ENCODE results near the gene ASIC4. TPM values are rescaled to one million over a fixed set of nuclear protein-coding genes. Genes with fewer than 3 reads are reported as not detected.

The ASIC4 gene
- total RNA-seq, 1 donor from 2014 or later = 0.16 TPM

DNA sequence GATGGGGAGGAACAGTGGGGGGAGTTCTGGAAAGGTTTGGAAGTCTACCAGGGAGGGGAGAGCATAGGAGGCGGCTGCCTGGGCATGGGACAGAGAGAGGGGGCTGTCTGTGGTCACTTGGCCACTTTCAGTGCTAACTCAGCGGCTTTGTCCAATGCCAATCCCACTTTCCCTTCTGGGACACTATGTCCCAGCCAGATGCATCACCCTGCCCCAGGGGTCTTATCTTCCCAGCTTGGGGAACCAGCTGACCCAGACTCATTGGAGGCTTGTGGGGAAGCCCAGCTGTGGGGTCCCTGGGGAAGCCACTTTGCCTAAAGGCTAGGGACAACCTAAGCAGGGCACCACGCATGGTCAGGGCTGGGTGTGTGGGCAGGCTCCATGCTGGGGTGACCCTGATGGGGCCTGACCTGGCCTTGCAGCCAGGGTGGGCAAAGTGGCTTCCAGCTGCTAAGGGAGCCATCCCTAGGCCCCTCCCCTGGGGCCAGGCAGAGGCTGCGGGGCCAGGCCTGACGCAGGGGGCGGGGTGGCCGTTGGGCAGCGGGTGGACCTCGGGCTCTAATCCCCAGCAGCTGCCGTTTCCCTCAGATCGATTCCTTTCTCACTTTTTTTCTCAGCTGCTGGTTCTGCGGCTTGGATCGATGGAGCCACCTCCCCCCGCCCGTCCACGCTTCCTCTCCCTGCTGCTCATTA, 1.6 kb upstream of the ASIC4 start:
- intact Hi-C loops (cut with micrococcal nuclease) = no loop called here

DNA sequence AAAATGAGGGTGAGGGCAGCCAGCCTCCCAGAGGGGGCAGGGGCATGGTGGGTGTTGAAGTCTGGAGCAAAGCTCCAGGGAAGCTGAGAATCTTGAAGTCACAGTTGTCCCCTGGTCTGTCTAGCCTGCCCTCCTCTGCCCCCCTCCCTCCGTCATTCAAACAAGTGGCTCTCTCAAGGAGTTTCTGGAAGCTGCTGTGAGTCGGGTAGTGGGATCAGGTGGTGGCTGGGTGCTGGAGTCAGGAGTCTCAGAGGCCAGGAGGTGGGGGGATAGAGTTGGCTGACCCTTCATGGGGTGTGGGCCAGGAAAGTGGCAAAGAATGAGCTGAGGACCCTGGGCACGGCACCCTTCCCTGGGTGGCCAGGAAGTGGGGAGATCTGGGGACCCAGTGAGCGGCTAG, 495 bp upstream of the ASIC4 start:
- intact Hi-C loops (cut with micrococcal nuclease) = no loop called here

DNA sequence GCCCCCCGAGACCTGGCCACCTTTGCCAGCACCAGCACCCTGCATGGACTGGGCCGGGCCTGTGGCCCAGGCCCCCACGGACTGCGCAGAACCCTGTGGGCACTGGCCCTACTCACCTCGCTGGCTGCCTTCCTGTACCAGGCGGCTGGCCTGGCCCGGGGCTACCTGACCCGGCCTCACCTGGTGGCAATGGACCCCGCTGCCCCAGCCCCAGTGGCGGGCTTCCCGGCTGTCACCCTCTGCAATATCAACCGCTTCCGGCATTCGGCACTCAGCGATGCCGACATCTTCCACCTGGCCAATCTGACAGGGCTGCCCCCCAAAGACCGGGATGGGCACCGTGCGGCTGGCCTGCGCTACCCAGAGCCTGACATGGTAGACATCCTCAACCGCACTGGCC, 554 bp downstream of the ASIC4 start:
- intact Hi-C loops (cut with micrococcal nuclease) = no loop called here

DNA sequence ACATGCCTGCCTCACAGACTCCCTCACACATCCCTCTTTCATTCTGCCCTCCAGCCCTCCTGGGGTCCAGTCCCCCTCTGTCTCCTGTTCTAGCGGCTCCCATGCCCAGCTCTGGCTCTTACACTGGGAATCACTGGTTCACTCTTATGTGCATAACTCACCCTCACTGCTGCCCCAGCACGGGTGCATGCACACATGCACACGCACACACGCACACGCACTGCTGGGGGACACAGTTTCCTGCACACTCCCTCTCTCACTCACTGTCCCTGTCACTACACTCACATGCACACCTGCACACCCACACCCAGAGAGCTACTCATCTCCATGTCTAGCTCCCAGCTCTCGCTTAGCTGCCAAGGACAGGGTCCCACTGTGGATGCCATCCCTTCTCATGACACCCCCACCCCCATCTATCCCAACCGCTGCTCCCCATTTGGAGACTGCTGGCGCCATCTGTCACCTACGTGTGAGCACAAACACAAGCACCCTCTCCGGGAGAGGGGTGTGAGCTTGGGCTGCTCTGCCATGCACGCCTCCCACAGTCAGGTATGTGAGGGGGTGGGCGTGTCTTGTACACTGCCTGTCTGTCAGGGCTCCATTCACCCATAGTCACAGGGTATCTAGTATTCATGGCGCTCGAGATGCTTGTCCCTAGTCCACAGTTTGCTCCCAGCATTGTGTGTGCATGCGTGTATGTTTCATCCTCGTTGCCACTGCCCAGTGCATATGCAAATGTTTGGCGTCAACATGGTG, 1.8 kb downstream of the ASIC4 start:
- intact Hi-C loops (cut with micrococcal nuclease) = no loop called here

GRCh38 chr2:219516888-219517287, 2.6 kb downstream of the ASIC4 start:
- intact Hi-C loops (cut with micrococcal nuclease) = no loop called here

- intact Hi-C loops (cut with micrococcal nuclease) = no loop called here
Measured at GRCh38 chr2:219517954-219518778, 3.9 kb downstream of the ASIC4 start.

- intact Hi-C loops (cut with micrococcal nuclease) = no loop called here
Measured at GRCh38 chr2:219519526-219519916, 5.2 kb downstream of the ASIC4 start.

GRCh38 chr2:219520079-219520478, 5.8 kb downstream of the ASIC4 start:
- intact Hi-C loops (cut with micrococcal nuclease) = no loop called here

- intact Hi-C loops (cut with micrococcal nuclease) = no loop called here
Measured at GRCh38 chr2:219521066-219521880, 7.0 kb downstream of the ASIC4 start.

DNA sequence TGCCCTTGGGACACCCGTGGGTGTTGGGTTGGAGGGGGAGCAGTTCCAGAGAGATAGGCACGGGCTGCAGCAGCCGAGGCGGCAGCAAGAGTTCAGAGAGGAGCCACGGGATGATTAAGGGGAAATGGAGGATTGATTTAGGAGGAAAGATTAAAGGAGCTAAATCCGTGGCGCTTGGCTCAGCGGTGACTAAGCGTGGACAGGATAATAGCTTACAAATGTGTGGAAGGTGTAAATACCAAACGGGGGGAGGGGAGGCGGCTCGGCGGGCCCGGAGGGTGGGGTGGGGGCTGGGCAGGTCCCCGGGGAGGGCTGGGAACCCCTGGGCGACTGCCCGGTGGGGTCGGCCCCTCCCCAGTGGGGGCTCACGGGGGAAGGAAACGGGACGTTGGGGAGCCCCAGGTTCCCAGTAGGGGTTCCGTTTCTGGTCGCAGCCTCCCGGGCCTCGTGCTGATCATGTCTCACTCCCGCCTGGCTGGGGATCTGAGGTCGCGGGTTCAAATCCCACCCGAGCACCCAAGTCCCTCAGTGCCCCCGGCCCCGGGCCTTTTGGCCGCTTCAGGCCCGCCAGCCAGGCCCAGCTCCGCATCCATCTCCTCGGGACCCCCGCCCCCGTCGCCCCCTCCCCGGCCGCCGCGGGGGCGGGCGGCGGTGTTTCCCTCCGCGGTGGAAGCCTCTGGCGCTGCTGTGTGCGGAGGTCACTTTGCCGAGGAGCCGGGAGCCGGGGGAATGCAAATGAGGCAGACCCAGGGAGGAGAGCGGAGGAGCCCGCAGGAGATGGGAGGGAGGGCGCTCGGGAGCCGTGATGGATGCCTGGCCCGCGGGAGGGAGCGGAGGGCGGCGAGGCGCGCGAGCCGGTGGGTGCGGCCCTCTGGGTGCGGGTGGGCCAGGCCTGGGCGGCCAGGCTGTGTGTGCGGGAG, 8.1 kb downstream of the ASIC4 start:
- intact Hi-C loops (cut with micrococcal nuclease) = no loop called here

DNA sequence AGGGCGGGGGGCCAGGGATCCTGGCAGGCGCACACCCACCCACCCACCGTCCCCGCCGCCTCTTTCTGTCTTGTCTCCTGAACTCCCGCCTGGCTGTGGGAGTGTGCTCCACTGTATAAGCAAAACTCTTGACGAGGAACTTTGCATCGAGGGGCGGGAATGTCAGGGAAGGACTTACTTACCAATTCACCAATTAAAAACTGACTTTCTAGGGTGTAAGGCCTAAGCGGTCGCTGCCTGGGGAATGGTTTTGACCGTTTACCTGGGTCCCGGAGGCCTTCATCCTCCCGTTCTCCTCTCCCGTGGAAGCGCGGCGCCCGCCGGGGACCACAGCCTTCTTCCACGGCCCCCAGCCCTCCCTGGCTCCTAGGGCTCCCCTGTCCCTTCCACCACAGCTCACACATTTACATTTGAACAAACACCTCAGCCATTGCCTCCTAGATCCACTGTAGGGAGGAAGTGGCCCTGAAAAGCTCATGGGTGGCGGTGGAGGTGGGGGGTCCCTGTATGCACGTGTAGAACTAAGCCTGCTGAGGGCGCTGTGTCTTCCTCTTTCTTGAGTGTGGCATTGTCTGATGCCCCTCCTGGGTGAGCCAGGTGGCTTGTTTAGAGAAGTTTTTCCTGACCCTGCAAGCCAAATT, 8.9 kb downstream of the ASIC4 start:
- intact Hi-C loops (cut with micrococcal nuclease) = no loop called here

GRCh38 chr2:219524817-219525216, 10.5 kb downstream of the ASIC4 start:
- intact Hi-C loops (cut with micrococcal nuclease) = no loop called here

DNA sequence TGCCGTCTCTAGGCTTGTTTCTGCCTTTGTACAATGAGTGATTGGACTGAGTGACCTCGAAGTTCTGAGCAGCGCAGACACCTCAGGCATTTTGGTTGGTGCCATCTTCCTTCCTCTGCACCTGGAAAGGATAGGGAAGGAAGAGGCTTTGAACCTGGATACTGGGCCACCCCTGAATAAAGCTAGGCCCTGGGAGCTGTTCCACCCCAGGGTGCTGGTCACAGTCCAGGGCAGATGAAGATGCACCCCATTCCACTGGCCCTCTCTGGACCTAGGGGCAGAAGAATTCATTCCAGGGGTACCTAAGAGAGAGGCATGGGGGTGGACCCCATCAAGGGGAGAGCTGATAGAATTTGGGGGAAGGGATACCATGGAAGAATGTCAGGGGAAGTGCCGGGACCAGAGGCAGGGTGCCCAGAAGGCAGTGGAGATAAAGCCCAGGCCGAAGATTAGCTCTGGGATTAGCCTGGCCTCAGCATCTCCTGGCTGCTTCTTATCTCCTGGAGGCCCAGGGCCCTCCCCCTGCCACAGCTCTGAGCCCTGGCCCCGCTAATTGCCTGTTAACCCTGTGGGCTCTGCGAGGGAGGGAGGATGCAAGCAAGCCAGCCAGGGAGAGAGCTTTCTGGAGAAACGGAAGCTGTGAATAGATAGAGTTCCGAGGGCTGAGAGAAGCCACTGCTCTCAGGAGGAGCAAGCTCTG, 11.4 kb downstream of the ASIC4 start:
- intact Hi-C loops (cut with micrococcal nuclease) = no loop called here

DNA sequence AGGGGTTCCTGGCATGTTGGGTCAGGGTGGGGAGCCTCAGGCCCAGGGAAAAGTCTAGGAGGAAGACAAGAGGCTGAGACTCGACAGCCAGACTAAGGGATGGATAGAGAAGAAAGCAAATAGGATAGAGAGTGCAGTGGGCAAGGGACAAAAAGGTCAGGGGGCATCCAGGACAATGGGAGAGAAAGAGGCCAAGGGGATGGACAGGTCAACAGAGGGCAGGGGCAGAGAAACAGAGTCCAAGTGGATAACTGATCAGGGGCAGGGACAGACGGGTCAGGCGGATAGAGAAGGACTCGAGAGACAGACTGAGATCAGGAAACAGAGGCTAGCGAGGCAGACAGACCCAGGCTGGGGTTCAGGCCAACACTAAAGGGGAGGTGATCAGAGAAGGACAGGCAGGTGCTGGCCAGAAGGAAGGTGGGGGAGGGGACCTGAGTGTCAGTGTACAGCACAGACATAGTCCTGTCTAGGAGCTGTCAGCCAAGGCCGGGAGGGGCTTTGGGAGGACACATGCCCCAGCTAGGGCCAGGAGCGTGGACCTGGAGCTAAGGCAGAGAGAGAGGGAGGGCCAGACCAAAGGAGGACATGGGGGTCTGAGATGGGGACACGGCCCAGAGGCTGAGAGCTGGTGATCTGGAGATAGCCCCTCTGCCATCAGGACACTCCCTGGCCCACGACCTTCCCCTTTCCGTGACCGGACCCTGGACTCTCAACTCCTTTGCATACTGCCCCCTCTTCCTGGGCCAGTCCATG, 12.2 kb downstream of the ASIC4 start:
- intact Hi-C loops (cut with micrococcal nuclease) = no loop called here

- intact Hi-C loops (cut with micrococcal nuclease) = no loop called here
Measured at GRCh38 chr2:219527076-219527394, 12.8 kb downstream of the ASIC4 start.

DNA sequence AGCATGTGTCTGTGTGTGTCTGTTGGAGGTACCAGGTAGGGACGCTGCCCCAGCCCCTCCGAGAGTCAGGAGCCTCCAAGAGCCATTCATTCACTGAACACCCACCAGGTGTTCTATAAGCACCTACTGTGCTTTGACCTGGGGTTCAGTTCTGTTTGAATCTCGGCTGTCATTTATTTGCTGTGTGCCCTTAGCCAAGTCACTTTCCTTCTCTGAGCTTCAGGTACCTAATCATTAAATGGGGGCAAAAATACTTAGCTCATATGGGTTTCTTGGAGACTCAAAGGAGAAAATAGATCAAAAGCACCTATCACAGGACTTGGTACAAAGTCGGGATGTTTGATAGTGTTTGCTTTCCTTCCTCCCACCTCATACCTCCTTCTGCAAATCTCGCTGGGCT, 13.2 kb downstream of the ASIC4 start:
- intact Hi-C loops (cut with micrococcal nuclease) = no loop called here

- intact Hi-C loops (cut with micrococcal nuclease) = loop anchor here (1.0 kb wide), 4 partner anchors 35 to 127 kb away; no protein-coding TSS in a partner anchor
Measured at GRCh38 chr2:219530048-219530963, 16.0 kb downstream of the ASIC4 start.

Data from T-helper 2 cell treated with Interferon-gamma antibody and Interleukin-4, amounts not matched to agents 100 ng/mL and 5 ng/mL, for 36 hours (primary cell).